ENCODE data around the gene SNPH. TPM values are rescaled to one million over a fixed set of nuclear protein-coding genes. Genes with fewer than 3 reads are reported as not detected.
"Not testable (repeated sequence)": the region's sequence is repeated elsewhere in the genome, so short reads cannot be mapped to it uniquely, and the experiment has no call there.

Gene SNPH
- total and polyA plus RNA-seq, 9 donors, result 1.5 to 6.8 (median 3.4) TPM

GRCh38 chr20:1338801-1339200 is 72.7 kb downstream of the SNPH start:
- DNase-seq, result peak in 1 of 5 donors; percentile 17
- Histone ChIP-seq H3K9me3 (no peaks in the 10 kb centered on the region), H3K27ac (no peak overlapping the region), H3K36me3 (no peaks in the 10 kb centered on the region), H3K4me3 (no peak overlapping the region), H3K4me1 (ENCODE audit: insufficient read depth) (peaks cover 2% of the 10 kb centered on the region), H3K27me3 (no peaks in the 10 kb centered on the region)
- WGBS, 3 donors, result 82 to 87% (median 85%) methylated on average over 4 of the region's 4 CpGs
- intact Hi-C loops (cut with DNase I), result loop anchor here in 1 of 4 donors (10.0 kb wide), 1 partner anchor 56 kb away; the partner anchor contains the start of gene FKBP1A
- no peak for TF ChIP-seq POLR2A (IDR thresholded peaks at IDR 0.05)
- no peak for TF ChIP-seq EP300 (IDR thresholded peaks at IDR 0.05)
- TF ChIP-seq CTCF (IDR thresholded peaks at IDR 0.05), result no peak

GRCh38 chr20:1341561-1342265 is 75.6 kb downstream of the SNPH start:
- WGBS, 3 donors, result 71 to 84% (median 82%) methylated on average over 5 of the region's 5 CpGs

GRCh38 chr20:1343446-1344124 is 77.5 kb downstream of the SNPH start:
- 62 to 80% (median 77%) methylated on average over 8 of the region's 8 CpGs for WGBS, 3 donors
- H3K36me3 ChIP-seq; DNase-seq; H3K4me1 ChIP-seq (ENCODE audit: insufficient read depth); H3K9me3 ChIP-seq; H3K27me3 ChIP-seq; H3K4me3 ChIP-seq; H3K27ac ChIP-seq; intact Hi-C loops (cut with DNase I): not testable (repeated sequence)

More at GRCh38 chr20:1341561-1342265, 75.6 kb downstream of the SNPH start:
- Histone ChIP-seq H3K4me3 (no peak overlapping the region), H3K27me3 (no peaks in the 10 kb centered on the region), H3K4me1 (ENCODE audit: insufficient read depth) (peaks cover 2% of the 10 kb centered on the region), H3K27ac (no peak overlapping the region), H3K9me3 (no peaks in the 10 kb centered on the region), H3K36me3 (no peaks in the 10 kb centered on the region)
- no peak for DNase-seq
- intact Hi-C loops (cut with DNase I), result no loop called here
- TF ChIP-seq EP300 (IDR thresholded peaks at IDR 0.05) (no peak), CTCF (IDR thresholded peaks at IDR 0.05) (no peak), POLR2A (IDR thresholded peaks at IDR 0.05) (no peak)

- DNase-seq, result no peak
- Histone ChIP-seq H3K4me3 (no peak overlapping the region), H3K4me1 (ENCODE audit: insufficient read depth) (no peaks in the 10 kb centered on the region), H3K36me3 (no peaks in the 10 kb centered on the region), H3K9me3 (no peaks in the 10 kb centered on the region), H3K27me3 (no peaks in the 10 kb centered on the region), H3K27ac (no peak overlapping the region)
- no peak for TF ChIP-seq EP300 (IDR thresholded peaks at IDR 0.05)
- TF ChIP-seq POLR2A (IDR thresholded peaks at IDR 0.05), result no peak
- TF ChIP-seq CTCF (IDR thresholded peaks at IDR 0.05), result no peak
- WGBS, 3 donors, result 91 to 96% (median 95%) methylated on average over 4 of the region's 4 CpGs
- intact Hi-C loops (cut with DNase I), result no loop called here
These were observed 79.1 kb downstream of the SNPH start for GRCh38 chr20:1345030-1345755.
